ENCODE measurements around the gene RRH. TPM values are rescaled to one million over a fixed set of nuclear protein-coding genes. Genes with fewer than 3 reads are reported as not detected.
"Not testable (repeated sequence)": the region's sequence is repeated elsewhere in the genome, so short reads cannot be mapped to it uniquely, and the experiment has no call there.

The RRH gene
- not detected in 2 replicates for total RNA-seq (2014; rRNA removed; shearing (Covaris generic))

GRCh38 chr4:109827672-109828071 is at the start of gene RRH:
RRH (plus strand) TSS chr4:109827972; CDS start chr4:109828028, 56 bp downstream.
- DNase-seq (ENCODE audit: low read depth): no peak

GRCh38 chr4:109782092-109782491 is 45.7 kb upstream of the RRH start:
- DNase-seq (ENCODE audit: low read depth): not testable (repeated sequence)

DNA sequence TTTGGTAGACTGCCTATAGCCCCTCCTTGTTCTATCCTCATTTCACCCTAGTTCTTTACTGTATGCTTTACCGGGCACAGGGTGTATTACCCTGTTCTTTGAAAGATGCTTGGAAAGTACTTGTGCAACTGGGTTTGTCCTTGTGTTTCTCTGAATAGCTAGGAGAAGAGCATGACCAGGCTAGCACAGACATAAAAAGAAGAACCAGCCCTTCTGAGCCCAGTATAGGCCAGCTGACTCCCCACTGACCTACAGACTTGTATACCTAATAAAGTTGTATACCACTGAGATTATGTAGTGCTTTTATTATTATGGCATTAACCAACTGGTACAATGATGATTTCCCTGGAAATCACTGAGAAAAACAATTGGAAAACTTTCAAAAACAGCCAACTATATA is 40.9 kb upstream of the RRH start:
- DNase-seq (ENCODE audit: low read depth): no peak

DNA sequence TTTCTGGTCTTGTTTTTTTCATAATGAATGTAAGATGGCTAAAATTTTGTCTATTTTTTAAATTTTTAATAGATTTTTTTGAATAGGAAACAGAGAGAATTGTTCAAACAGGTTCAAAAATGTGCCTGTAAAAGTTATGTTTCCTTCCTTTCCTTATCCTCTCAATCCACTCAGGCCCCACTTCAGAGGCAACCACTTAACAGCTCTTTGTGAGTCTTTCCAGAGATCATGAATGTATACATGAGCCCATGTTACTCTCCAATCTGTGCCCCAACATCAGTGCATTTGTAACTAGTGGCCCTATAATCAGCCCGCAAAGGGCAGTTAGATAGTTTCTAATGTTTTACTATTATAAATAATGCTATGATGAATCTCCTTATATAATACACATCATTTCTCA is 40.0 kb upstream of the RRH start:
- DNase-seq (ENCODE audit: low read depth): no peak

GRCh38 chr4:109795059-109795458 is 32.7 kb upstream of the RRH start:
- DNase-seq (ENCODE audit: low read depth): no peak

DNA sequence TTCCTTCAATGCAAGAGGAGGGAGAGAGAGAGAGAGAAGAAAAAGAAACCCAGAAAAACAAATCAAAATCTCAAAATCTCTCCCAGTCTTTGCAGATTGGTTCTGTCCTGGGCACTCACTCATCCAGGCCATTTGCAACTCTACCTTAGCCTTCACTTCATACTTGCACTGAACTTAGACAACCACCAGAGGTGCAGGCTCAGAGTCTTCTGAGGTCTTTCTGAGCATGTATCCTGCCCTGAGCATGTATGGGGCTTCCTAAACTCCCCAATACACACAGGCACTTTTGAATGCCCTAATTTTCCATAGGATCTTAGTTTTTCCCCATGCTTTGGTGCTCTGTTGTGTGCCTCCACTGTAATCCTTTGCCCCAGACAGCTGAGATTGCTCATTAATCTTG is 28.9 kb upstream of the RRH start:
- no peak for DNase-seq (ENCODE audit: low read depth)

DNA sequence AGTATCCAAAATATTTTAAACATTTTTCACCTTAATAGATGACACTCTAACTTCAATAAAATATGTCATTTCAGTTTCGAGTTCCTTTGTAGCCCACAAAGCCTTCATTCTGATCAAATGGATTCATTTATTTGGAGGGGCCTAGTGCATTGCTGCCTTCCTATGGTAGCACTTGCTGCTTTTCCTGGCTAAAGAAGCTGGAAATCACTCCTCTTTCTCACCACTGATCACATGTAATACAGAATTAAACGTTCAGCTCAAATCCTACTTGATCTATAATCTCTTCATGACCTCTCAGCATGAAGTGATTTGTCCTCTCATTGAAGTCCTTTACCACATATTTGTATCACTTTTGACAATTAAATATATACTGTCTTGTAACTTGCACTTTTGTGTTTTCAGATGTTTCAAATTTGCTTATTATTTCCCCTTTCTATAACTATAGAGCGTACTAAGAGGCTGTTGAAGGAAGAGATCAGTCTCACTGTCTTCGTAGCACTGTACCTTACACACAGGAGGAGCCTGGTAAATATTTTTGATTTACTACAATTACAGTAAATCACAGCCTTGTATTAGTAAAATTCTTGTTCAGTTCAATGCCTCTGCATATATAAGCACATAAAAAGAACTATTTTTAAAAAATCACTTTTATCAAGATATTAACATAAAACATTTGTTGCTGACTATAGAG is 26.5 kb upstream of the RRH start:
- peak; percentile 8 for DNase-seq (ENCODE audit: low read depth)

- DNase-seq (ENCODE audit: low read depth): peak; percentile 85
Observed at GRCh38 chr4:109801895-109802319, 25.9 kb upstream of the RRH start, which contains the start of gene CFI. CFI (minus strand) TSS chr4:109801999; CDS start chr4:109801971, 28 bp downstream.

- peak; percentile 74 for DNase-seq (ENCODE audit: low read depth)
Observed at GRCh38 chr4:109803924-109804571, 23.7 kb upstream of the RRH start.

- no peak for DNase-seq (ENCODE audit: low read depth)
Observed at GRCh38 chr4:109809655-109810054, 18.1 kb upstream of the RRH start.

DNA sequence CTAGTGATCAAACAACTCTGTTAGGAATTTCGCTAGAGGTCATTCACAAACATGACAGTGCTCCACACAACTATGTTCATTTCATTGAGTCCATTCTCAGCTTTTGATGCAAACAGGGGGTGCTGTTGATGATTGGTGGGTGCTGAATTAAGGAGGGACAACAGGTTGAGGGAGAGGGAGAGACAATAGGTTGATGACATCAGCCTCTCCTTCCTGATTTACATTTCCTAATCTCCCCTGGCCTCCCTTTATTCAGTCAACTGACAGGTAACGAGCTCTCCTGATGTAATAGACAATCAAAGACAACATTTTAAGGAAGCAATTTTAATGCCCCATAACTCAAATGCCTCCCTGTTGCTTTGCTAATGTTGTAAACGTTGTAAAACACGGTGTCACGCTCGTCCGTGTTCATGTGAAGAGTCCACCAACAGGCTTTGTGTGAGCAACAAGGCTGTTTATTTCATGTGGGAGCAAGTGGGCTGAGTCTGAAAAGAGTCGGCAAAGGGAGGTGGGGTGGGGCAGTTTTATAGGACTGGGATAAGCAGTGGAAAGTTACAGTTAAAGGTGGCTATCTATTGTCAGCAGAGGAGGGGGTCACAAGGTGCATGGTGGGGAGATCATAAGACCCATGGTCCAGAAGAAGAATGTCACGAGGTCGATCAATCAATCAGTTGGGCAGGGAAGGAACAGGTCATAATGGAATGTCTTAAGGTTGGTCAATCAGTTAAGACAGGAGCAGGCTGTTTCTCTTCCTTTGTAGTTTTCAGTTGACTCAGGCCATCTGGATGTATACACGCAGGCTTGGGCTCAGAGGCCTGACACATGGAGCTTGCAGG is 17.0 kb upstream of the RRH start:
- DNase-seq (ENCODE audit: low read depth): no peak

DNA sequence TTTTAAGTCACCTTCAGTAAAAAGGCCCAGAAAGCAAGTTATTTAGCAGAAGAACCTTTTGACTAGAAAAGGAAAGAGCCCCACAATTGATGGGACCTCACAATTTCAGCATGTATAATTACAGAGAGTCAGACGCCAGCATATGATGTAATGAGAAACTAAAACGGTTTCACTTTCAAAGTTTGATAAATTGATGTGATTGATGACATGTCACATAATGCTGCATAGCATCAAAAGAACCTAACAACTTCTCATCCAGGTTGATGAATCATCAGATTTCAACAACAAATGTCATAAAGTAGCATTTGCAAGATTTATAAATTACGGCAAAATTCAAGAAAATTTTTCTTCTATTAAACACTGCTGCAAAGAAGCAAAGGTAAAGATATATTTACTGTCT is 16.1 kb upstream of the RRH start:
- DNase-seq (ENCODE audit: low read depth): no peak

DNA sequence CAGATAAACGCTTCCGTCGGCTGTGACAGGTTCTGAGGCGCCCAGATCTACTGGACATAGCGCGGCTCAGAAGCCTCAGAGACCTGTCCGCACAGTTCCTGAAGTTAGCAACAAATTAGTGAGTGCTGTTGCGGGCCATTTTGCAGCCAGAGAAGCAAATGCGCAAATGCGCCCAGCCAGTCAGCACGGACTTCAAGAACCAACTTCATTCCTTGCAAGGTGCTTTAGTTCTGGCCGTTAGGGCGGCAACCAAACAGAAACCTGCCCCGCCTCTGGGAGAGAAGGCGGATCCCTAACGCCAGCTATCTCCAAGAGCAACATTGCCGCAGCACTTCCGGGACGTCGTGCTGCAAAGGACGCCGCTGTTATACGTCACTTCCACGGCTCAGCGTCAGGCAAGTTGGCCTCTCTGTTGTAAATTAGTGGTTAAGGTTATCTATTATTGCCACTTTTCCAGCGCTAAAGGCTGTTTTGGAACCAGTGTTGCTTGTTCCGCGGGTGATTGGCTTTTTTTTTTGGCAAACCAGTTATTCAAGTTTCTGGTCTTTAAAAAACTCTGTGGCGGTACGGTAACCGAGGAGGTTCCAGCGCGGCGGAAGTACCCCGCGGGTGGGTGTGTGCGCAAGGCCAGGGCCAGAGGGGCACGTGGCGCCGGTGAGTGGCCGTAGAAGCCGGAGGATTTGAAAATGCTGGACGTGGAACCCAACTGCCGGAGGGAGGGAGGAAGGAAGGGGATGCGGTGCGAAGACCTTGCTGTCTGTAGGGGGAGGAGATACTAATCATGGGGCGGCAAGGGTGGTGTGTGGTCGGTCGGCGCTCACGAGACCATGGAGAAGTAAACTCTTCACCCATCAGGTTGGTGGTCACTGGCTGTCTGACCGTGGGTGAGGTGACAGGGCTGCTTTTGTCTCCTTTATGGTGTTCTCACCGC is 12.4 kb upstream of the RRH start, which contains the start of gene GAR1:
GAR1 (plus strand) TSS at position 612 of the 931 bp plus-strand sequence. CDS start 403 bp downstream, outside the sequence.
- DNase-seq (ENCODE audit: low read depth): peak; percentile 89

- DNase-seq (ENCODE audit: low read depth): no peak
Observed at GRCh38 chr4:109816082-109816442, 11.7 kb upstream of the RRH start.

DNA sequence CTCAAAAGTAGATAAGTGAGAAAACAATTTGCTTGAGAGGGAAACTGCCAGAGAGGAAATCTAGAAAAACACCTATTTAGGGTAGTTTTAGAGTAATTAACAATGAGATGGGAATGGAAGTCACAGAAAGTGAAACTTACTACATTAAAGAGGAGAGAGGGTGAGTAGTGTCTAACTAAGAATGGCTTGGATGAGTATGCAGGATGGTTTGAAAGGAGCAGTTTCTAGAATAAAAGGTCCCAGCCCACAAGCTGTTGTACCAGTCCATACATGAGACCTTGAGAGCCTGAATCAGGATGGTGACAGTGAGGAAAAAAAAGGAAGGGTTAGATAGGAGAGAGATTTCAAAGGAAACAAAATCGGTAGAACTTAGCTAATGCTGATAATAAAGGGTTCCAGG is 10.9 kb upstream of the RRH start:
- no peak for DNase-seq (ENCODE audit: low read depth)

- no peak for DNase-seq (ENCODE audit: low read depth)
Observed at GRCh38 chr4:109818268-109818667, 9.5 kb upstream of the RRH start.

GRCh38 chr4:109820563-109820962 is 7.2 kb upstream of the RRH start:
- DNase-seq (ENCODE audit: low read depth): no peak

DNA sequence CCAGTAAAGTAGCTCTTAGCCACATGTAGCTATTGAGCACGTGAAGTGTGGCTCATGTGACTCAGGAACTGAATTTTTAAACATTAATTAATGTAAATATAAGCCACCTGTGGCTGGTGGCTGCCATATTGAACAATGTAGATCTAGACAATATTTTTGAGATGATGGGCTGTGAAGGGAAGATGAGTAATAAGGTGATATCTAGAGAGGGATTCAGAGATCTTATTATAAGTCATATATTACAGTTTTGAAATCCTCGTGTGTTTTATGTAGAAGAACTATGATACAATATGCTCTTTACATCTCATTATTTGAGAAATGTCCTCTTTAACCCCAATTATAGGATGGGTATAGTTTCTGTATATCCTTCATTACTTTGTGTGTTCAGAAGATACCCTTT is 6.6 kb upstream of the RRH start:
- DNase-seq (ENCODE audit: low read depth): no peak

GRCh38 chr4:109826719-109827118 is 1.1 kb upstream of the RRH start:
- peak; percentile 7 for DNase-seq (ENCODE audit: low read depth)

- no peak for DNase-seq (ENCODE audit: low read depth)
Observed at GRCh38 chr4:109833756-109834155, 6.0 kb downstream of the RRH start.

DNA sequence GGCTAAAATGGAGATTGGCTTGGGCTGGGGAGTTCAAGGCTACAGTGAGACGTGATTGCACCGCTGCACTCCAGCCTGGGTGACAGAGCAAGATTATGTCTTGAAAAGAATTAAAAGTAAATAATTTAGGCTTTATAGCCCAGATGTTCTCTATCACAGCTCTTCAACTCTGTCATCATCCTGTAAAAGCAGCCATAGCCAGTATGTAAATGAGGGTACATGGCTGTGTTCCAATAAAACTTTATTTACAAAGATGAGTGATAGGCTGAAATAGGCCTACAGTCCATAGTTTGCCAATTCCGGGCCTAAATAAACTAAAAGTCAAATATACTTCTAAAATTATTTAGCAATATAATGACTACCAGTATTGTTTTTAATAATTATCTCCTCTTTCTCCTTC is 9.2 kb downstream of the RRH start:
- DNase-seq (ENCODE audit: low read depth): no peak

All from M059J (cell line).